Tongue (tissue), 2 donors: Measurements from ENCODE around the gene SCYL2. TPM values are rescaled to one million over a fixed set of nuclear protein-coding genes. Genes with fewer than 3 reads are reported as not detected.
A peak's percentile ranks its signal among the peaks of the same experiment; 100 is the strongest.
"Not testable (repeated sequence)": the region's sequence is repeated elsewhere in the genome, so short reads cannot be mapped to it uniquely, and the experiment has no call there.

Source experiments
- DNase-seq: peaks from one replicate; pipeline ENCODE4 v3.0.0-alpha.2; 2015
- total RNA-seq: library from RNA; depleted of rRNA; stranded (reverse); fragments of >200 nt; gene quantifications from one replicate; pipeline ENCODE4 v1.2.3, GENCODE V29; 2014

The SCYL2 gene
- total RNA-seq: 72.3 TPM

GRCh38 chr12:100266835-100267602 is at the start of gene SCYL2, which contains the start of gene DEPDC4:
Gene SCYL2 (plus strand): TSS chr12:100267177. CDS start chr12:100282971, 15,794 bp downstream.
Gene DEPDC4 (minus strand): TSS chr12:100267079. CDS start chr12:100267076, 3 bp downstream.
- peak; percentile 98 for DNase-seq

- DNase-seq: no peak
These were observed 47.5 kb upstream of the SCYL2 start for GRCh38 chr12:100219328-100220109.

- no peak for DNase-seq
These were observed 45.5 kb upstream of the SCYL2 start for GRCh38 chr12:100221523-100221922.

- not testable (repeated sequence) for DNase-seq
These were observed 44.8 kb upstream of the SCYL2 start for GRCh38 chr12:100222173-100222572.

GRCh38 chr12:100225491-100225890 is 41.5 kb upstream of the SCYL2 start:
- no peak for DNase-seq

- DNase-seq: no peak
These were observed 37.8 kb upstream of the SCYL2 start for GRCh38 chr12:100229036-100229635.

- peak; percentile 26 for DNase-seq
These were observed 37.1 kb upstream of the SCYL2 start for GRCh38 chr12:100229876-100230275.

- DNase-seq: not testable (repeated sequence)
These were observed 35.1 kb upstream of the SCYL2 start for GRCh38 chr12:100231873-100232272.

- no peak for DNase-seq
These were observed 32.8 kb upstream of the SCYL2 start for GRCh38 chr12:100234166-100234565.

GRCh38 chr12:100234591-100235304 is 32.2 kb upstream of the SCYL2 start:
- DNase-seq: peak; percentile 57

GRCh38 chr12:100238801-100239200 is 28.2 kb upstream of the SCYL2 start:
- DNase-seq: no peak

- DNase-seq: no peak
These were observed 27.4 kb upstream of the SCYL2 start for GRCh38 chr12:100239589-100239988.

- DNase-seq: no peak
These were observed 23.8 kb upstream of the SCYL2 start for GRCh38 chr12:100243137-100243536.

- no peak for DNase-seq
These were observed 19.2 kb upstream of the SCYL2 start for GRCh38 chr12:100247765-100248164.

GRCh38 chr12:100248886-100249285 is 18.1 kb upstream of the SCYL2 start:
- DNase-seq: no peak

GRCh38 chr12:100249941-100250340 is 17.0 kb upstream of the SCYL2 start:
- no peak for DNase-seq

- DNase-seq: no peak
These were observed 15.1 kb upstream of the SCYL2 start for GRCh38 chr12:100251917-100252316.

GRCh38 chr12:100253437-100253836 is 13.5 kb upstream of the SCYL2 start:
- no peak for DNase-seq

GRCh38 chr12:100254876-100255275 is 12.1 kb upstream of the SCYL2 start:
- no peak for DNase-seq

GRCh38 chr12:100258127-100258526 is 8.8 kb upstream of the SCYL2 start:
- DNase-seq: no peak

GRCh38 chr12:100263131-100263530 is 3.8 kb upstream of the SCYL2 start:
- no peak for DNase-seq

GRCh38 chr12:100265107-100265506 is 1.9 kb upstream of the SCYL2 start:
- not testable (repeated sequence) for DNase-seq
